ENCODE results near the gene ZNF277.
"Not testable (repeated sequence)": the region's sequence is repeated elsewhere in the genome, so short reads cannot be mapped to it uniquely, and the experiment has no call there.

Gene ZNF277

DNA sequence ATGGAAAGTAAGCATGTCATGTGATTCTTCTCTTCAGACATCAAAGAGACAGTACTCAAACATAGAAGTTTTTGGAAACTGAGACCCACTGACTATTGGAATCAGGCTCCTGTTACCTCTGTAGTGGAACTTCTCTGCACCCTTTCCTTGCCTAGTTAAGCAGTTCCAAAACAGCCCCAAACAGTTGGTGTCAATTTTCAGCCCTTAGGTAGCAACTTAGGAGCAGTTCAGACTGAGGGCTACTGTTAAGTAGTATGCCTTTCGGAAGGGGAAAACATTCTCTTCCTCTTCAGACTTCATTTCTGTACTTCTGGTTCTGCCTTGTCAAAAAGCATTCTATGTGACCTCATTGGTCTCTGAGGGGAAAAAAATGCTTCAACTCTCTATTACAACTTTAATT lies 85.7 kb downstream of the ZNF277 start:
- DNase-seq (ENCODE audit: low spot score), result no peak

DNA sequence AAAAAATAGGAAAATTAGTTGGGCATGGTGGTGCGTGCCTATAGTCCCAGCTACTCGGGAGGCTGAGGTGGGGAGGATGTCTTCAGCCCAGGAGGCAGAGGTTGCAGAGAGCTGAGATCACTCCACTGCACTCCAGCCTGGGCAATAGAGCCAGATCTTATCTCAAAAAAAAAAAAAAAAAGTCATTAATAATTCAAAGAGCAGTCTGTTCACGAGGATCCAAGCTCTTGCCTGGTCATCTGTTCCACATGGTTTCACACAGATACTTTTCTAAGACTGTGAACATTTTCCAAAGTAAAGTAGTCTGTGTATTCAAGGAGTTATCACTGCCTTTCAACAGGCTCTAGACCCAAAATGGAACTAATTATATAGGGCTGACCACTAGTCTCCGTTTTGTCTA lies 86.9 kb downstream of the ZNF277 start:
- no peak for DNase-seq (ENCODE audit: low spot score)

DNA sequence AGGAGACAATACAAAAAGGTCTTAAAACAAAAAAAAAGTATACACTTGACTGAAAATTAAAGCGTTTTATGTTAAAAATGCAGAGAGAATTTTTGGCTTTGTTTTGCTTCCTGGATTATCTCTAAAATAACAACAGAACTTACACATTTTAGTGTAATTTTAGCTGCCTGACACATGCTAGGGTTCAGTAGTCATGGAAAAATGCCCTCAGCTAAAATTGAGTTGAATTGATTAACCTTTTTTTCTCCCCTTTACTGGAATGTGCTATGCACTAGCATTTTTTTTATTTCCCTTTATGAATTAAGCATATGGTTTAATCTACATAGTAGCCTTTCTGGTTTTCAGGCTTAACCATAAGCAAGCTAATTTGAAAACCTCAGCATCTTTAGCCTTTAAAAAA lies 89.9 kb downstream of the ZNF277 start:
- DNase-seq (ENCODE audit: low spot score), result no peak

DNA sequence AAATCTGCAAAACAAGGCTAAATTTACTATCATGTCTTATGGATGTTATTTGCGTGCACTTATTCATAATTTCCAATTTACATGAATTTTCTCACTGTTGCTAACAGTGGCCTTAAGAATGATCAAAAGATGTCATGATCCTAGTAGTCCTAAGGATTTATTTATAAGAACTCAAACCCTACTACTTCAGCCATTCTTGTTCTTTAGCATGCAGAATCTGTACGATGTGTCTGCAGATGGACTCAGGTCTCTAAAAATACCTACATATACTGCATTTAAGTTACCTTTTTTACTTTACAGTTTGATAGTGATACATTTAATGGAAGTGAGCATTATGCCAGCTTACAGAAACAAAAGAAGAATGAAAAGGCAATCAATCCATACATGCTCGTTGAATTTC lies 91.2 kb downstream of the ZNF277 start:
- no peak for DNase-seq (ENCODE audit: low spot score)

DNA sequence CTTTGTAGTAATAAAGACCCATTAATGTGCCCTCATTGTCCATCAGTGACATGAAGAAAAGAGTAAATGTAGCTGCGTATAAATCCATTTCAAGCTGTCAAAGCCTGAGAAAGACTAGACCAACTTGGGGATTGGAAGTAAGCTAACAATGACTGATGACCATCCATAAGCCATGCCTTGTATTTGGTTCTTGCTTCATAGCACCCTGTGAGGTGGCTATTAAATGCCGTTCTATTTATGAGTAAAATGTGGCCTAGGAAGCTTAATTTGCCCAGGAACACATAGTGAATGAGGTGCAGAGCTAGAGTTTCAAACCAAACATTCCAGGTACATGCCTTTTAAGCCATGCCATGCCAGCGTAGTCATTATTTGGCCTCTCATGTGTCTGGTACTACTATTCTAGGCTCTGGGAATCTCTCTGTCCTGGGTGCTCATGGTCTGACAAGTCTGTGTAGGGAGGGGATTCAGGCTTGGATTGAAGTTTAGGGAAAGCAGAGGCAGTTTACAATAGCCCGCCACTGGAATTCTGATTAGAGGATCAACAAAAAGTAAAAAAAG lies 92.1 kb downstream of the ZNF277 start:
- no peak for DNase-seq (ENCODE audit: low spot score)

DNA sequence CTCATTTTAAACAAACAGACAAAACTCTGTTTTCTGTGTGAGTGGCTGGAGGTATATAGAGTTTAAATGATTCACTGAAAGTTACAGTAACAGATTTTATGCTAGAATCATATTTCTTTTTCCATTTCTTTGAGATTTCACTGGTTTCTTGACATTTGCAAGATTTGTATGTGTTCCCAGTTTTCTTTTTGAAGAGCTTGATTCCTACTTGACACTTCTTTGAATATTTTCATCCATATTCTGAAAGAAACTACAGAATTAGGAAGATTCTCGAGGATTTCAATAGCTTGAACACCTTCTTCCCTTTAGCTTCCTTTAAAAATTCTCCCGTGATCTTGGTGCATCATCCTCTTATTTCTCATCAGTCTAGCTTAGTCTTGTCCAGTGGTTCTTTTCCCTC lies 93.6 kb downstream of the ZNF277 start:
- no peak for DNase-seq (ENCODE audit: low spot score)

DNA sequence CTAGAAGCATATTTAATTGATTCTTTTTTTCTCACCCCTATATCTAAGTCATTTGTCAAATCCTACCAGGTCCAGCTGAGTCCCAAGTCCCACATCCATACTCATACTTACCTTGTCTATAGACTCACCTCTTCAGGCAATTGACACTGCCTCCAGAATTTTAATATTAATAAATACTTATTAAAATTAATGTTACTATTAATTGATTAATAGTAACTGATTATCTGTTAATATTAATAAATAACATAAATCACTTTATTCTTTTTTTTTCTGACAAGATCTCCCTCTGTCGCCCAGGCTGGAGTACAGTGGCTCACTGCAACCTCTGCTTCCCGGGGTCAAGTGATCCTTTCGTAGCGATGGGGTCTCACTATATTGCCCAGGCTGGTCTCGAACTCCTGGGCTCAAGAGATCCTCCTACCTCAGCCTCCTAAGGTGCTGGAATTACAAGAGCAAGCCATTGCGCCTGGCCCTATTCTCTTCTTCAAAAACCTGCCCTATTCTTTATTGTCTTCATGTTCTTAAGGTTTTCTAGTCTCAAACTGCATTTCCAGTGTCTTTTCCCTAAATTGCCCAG lies 94.4 kb downstream of the ZNF277 start:
- DNase-seq (ENCODE audit: low spot score), result no peak

DNA sequence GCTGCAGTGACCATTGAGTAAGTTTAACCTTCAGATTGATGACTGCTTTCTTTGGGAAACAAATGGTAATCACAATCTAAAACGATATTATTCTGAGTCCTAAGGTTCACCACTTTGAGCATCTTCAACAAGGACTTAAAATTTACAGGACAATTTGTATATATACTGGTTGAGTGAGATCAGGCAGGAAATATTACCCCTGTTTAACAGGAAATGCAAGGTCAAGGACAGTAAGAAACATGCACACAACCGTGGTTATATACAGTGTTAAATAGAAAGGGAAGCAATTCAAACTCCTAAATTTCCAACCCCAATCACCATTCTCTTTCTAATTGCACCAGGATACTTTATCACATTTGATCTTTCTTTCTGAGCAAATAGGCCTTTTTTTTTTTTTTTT lies 96.1 kb downstream of the ZNF277 start:
- DNase-seq (ENCODE audit: low spot score), result no peak

DNA sequence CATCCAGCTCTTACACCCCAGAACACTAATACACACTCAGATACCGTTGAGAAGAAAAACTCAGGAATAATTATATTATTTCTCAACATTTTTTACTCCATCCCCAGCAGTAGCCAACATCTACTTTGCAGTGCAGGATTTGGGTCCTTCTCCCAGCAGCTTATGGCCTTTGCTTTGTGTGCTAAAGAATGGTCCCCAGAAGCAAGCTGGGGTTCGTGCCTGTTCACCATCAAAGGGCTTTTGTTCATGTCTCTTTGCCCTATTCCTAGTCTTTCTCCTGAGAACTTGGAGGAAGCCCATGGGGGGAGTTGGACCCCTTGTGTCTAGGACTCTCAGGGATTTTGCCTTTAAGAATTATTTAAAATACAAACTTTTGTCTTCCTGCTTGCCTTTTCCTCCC lies 100.4 kb downstream of the ZNF277 start:
- DNase-seq (ENCODE audit: low spot score), result no peak

DNA sequence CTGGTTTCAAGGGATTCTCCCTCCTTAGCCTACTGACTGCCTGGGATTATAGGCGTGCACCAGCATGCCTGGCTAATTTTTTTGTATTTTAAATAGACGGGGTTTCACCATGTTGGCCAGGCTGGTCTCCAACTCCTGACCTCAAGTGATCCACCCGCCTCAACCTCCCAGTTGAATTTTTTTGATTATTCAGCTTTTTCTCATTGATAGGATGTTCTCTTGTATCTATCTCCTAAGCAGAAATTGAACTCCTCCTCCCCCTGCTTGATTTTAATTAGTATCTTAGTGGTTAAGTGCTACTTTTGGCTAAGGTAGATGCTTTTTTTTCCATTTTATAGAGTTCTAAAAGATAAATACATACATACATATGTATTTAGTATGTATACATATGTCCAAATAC lies 101.0 kb downstream of the ZNF277 start:
- no peak for DNase-seq (ENCODE audit: low spot score)

DNA sequence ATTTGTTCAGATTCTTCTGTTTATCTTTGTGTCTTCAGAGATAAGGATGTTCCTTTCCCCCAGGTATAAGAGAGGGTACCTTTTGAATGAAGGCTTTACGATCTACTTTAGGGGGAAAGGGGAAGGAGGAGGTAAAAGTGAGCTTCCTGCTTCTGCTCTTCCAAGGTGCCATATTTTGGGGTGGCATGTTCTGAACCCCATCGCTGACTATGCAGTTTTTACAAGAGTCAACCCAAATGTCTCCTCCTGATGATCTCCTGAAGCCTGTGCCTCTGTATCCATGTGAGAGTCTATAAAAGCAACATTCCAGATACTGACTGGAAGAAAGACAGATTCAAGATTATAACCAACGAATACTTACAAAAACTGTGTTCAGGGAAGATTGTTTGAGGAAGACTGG lies 102.5 kb downstream of the ZNF277 start:
- no peak for DNase-seq (ENCODE audit: low spot score)

DNA sequence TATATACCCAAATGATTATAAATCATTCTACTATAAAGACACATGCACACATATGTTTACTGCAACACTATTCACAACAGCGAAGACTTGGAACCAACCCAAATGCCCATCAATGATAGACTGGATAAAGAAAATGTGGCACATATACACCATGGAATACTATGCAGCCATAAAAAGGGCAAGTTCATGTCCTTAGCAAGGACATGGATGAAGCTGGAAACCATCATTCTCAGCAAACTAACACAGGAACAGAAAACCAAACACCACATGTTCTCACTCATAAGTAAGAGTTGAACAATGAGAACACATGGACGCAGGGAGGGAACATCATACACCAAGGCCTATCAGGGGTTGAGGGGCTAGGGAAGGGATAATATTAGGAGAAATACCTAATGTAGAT lies 110.3 kb downstream of the ZNF277 start:
- DNase-seq (ENCODE audit: low spot score), result not testable (repeated sequence)

DNA sequence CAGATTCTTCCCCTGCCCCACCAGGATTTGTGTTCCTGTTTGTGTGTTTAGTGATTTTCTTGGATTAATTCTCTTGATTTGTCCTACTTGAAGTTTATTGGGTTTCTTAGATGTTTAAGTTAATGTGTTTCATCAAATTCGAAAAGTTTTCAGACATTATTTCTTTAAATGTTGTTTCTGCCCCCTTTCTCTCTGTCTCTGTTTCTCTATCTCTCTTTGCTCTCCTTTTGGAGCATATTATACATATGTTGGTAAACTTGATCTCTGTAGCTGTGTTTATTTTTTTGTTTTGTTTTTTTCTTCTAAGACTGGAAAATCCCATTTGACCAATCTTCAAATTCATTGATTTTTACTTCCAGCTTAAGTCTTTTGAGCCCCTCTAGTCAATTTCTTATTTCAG lies 115.6 kb downstream of the ZNF277 start:
- no peak for DNase-seq (ENCODE audit: low spot score)

DNA sequence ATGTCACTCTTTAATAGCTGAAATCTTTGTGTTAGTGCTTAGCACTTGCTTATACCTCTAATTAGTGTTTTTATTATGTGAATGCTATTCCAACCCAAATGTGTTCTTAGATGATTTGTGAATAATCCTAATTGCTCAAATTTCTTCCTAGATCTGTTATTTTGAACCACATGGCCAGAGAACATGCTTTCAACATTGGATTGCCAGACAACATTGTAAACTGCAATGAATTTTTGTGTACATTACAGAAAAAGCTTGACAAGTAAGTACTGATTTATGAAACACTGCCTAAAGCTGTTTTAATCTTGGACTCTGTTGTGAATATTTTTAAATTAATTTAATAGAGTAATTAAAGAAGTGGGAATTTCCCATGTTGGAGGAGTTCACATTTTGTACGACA lies 121.1 kb downstream of the ZNF277 start:
- DNase-seq (ENCODE audit: low spot score), result no peak

DNA sequence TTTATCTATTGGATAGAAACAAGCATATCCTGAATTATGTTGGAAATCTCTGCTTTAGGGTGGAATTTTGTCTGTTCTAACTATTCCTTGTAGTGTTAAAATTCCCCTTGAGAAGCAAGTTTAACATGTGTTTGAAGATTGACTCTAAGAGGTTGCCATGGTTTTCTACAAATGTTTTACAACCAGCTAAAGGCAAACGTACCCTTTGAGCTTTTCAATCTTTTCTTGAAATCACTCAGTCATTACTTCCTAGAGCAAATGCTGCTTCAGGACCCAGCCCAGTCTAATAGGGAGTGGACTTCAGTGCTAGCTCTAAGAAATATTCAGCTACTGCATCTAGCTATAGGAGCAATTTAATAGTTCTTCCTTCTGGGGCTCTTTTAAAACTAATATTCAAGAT lies 125.0 kb downstream of the ZNF277 start:
- DNase-seq (ENCODE audit: low spot score), result no peak

DNA sequence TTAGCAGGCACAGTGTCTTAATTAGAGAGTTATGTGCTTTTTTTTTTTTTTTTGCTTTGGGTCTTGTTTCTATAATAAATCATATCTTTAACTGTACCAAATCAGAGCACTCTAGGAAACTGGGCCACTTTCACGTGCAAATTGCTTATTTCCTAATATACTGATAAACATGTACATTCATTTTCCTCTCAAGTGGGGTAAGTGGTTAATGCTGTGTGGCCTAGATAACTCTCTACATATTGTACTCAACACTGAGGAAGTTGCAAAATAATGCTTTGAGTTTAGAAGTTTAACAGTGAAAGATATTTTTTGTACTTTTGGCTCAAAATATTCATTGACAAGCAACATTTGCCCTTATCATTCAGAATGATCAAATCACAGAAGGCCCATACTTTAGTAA lies 127.9 kb downstream of the ZNF277 start:
- no peak for DNase-seq (ENCODE audit: low spot score)

DNA sequence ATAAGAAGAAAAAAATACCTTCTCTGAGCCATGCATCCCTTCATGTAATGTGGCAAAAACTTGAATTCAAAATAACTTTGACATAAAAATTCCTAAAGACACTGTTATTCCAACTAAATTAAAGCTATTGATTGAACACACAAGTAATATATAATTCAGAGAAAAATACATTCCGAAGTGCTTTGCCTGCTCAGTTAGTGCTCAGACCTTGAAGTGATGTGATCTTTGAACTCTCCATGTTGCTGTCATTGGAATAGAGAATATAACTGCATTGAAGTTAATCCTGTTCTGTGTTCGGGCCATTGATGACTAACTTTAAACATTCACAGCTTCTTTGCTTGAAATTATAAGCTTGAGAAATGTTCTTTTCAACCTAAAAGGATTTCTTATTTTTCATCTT lies 129.8 kb downstream of the ZNF277 start:
- DNase-seq (ENCODE audit: low spot score), result no peak

DNA sequence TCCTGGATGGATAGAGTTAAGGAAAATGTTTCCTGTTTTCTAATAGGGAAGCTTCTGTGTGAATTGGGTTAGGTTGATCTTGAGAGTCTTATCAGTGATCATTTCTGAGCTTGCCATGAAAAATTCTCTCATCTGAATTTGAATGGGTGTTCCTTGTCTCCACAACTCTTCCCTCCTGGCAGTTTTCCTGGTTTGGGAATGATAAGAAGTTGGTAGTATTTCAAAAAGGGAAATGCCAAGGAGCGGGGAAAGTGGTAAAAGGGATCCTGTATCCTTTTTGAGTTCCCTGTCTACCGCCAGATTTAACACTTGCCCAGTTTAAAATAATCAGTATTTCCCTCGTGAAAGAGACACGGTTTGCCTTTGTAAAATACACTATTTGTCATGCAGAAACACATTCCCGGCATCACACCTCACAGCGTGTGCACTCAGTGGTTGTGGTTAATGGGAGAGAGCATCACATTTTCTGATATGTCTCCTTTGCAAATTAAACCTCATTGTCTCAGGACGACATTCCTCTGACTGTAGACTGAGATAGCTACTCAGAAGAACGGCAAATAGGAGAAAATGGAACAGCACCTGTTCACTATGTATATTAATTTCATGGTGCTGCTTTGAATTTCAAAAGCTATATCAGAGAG lies 130.6 kb downstream of the ZNF277 start:
- no peak for DNase-seq (ENCODE audit: low spot score)

DNA sequence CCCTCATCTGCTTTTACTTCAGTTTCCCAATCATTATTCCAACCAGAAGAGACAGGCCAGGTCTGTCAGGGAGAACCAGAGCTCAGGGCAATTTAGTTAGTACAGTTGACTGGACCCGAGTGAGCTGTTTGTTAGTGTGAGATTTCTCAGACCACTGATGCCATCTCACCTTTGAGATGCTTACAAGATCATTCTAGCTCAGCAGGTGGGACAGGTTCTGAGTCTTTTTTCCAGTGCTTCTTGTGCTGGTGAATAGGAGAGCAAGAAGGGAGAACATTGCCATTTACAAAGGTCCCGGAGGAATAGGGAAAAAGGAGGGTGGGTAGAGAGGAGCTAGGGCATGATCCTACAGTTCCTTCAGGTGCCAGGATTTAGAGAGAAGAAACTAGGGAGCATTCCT lies 131.4 kb downstream of the ZNF277 start:
- DNase-seq (ENCODE audit: low spot score), result no peak

DNA sequence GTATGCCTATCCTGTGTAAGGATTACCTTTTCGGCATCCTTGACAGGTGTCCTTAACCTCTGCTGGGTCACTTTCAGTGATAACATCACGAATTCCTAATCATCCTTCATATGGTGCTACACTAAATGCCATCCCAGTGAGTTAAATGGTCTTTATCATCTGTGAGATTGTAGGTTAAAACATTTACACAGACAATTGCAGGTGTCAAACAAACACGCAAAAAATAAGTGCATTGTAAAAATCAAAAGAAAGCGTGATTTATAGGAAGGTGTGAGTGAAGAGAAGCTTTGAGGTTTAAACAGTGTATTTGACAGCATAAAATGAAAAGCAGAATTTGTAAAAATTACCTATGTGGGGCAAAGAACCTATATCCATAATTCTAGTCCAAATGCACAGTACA lies 132.3 kb downstream of the ZNF277 start:
- DNase-seq (ENCODE audit: low spot score), result no peak

DNA sequence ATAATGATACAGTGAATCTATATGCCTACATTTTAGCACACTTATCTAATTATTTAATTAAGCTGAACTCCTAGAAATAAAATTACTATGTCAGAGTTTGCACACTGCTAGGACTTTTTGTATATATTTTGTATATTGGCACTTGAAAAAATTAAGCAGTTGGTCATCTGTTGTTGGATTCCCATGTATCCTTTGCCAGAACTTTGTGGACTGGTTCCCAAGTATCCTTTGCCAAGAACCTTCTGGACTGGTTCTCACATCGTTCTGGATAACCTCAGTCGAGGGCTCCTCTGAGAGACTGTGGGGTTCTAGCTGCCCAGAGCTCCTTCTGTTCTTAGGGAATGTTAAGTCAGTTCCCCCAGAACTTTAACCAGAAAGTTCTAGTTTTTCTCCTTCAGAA lies 135.0 kb downstream of the ZNF277 start:
- DNase-seq (ENCODE audit: low spot score), result no peak

DNA sequence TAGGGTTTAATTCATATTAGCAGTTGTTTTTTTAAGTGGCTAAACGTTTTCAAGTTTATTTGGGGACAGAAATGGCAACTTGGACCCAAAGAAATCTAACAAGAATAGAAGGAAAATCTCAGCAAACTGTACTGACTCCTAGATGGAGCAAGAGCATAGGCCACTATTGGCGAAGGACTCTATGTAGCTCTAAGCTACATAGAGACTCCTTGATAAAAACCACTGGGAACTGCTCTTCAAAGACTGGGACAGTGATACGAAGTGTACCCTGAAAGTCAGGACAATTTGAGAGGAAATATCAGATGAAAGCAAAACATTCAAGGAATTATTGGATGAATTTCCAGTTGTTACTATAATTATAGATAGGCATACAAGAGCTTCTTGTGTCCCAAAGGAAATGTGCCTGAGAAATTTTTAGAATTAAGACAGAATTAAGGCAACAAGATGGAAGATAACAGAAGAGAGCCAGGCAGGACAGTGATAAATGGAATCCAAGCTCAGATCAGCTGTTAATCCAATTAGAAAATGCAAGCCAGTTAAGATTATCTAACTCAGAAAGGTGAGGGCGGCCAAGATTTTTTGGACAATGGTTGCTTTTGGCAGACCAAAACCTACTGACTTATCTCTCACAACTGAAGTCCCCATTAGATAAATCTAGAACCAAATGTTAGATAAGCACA lies 140.0 kb downstream of the ZNF277 start:
- DNase-seq (ENCODE audit: low spot score), result peak; percentile 36

DNA sequence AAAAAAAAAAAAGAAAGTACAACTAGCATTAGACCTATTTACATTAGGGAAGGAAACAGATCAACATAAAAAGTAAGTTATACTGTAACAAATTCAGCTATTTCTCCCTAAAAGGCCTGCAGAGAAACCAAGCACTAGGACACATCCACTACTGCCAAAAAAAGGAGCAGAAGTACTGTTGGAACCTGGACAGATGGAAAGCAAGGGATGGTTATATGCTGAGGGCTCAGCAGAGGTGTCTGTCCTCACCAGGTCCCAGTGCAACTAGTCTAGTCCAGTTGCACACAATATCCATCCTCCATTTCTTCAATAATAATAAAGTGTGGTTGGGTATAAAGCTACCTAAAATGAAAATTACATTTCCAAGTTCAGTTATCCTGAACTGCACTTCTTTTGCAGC lies 140.6 kb downstream of the ZNF277 start:
- DNase-seq (ENCODE audit: low spot score), result no peak
